Testis (tissue), 2 donors: ENCODE results near the gene COIL.

ENCODE experiments used
- CTCF ChIP-seq, 3 experiments: fragments of 450-650 bp in 2 of 3; fragments of 200-600 bp in 1 of 3; sonication (generic) in 1 of 3; IDR thresholded peaks; one replicate each; pipeline ENCODE4 v1.5.1; 2016 to 2019; ENCODE audit warnings: antibody characterized with exemption in 3 of 3, mild to moderate bottlenecking in 2 of 3, moderate library complexity in 1 of 3
- POLR2A ChIP-seq: fragments of 450-650 bp; IDR thresholded peaks from one replicate; pipeline ENCODE4 v1.6.1; 2017; ENCODE audit warnings: antibody characterized with exemption, mild to moderate bottlenecking, moderate library complexity

DNA sequence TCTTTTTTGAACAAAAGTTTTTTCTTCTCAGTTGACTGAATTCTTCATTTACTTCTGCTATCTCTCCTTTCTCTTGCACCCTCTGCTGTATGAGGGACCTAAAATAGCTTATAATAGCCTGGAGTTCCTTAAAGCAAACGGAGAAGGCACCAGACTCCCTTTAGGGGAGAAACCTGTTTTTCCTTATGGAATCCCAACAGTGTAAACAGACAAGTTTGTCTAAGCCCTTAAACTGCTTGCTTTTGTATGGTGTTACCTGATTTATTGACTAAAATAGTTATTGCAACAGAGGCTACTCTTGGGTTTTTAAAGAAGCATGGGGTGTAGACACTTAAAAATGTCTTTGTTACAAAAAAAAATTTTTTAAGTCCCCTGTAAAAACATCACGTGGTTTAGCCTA, 34.1 kb downstream of the COIL start:
- no peak for TF ChIP-seq CTCF (IDR thresholded peaks at IDR 0.05)
- TF ChIP-seq POLR2A: no peak
